Measurements from ENCODE around the gene ACSL1. TPM values are rescaled to one million over a fixed set of nuclear protein-coding genes. Genes with fewer than 3 reads are reported as not detected.

Gene ACSL1
- total and polyA plus RNA-seq, 12 donors, result 127 to 526 (median 239) TPM

- no peak for DNase-seq
- TF ChIP-seq, protein P1, sequence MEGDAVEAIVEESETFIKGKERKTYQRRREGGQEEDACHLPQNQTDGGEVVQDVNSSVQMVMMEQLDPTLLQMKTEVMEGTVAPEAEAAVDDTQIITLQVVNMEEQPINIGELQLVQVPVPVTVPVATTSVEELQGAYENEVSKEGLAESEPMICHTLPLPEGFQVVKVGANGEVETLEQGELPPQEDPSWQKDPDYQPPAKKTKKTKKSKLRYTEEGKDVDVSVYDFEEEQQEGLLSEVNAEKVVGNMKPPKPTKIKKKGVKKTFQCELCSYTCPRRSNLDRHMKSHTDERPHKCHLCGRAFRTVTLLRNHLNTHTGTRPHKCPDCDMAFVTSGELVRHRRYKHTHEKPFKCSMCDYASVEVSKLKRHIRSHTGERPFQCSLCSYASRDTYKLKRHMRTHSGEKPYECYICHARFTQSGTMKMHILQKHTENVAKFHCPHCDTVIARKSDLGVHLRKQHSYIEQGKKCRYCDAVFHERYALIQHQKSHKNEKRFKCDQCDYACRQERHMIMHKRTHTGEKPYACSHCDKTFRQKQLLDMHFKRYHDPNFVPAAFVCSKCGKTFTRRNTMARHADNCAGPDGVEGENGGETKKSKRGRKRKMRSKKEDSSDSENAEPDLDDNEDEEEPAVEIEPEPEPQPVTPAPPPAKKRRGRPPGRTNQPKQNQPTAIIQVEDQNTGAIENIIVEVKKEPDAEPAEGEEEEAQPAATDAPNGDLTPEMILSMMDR (IDR thresholded peaks at IDR 0.05), result no peak
- H3K4me3 ChIP-seq, result no peak overlapping the region
- H3K27me3 ChIP-seq, result no peaks in the 10 kb centered on the region
- peaks cover 0 to 31% (median 15%) of the 10 kb centered on the region in 9 donors for H3K4me1 ChIP-seq
- WGBS, 2 donors, result 63 to 69% methylated on average over 4 of the region's 4 CpGs
- no peak overlapping the region for H3K27ac ChIP-seq
- intact Hi-C loops (cut with DNase I), result loop anchor here in 5 of 10 donors (5.0 to 10.0 kb wide), 3 partner anchors 80 to 87 kb away; partner anchors contain the start of genes CASP3 (in 3 of the 5) and PRIMPOL (in 3 of the 5)
- H3K36me3 ChIP-seq, result peaks cover 0 to 18% (median 0%) of the 10 kb centered on the region in 9 donors
- H3K9me3 ChIP-seq, result peaks cover 0 to 7% (median 0%) of the 10 kb centered on the region in 11 donors
- ATAC-seq, result no peak
Measured at GRCh38 chr4:184732126-184732525, 93.6 kb downstream of the ACSL1 start.

- Histone ChIP-seq H3K4me3 (no peak overlapping the region), H3K4me1 (peaks cover 0 to 34% (median 15%) of the 10 kb centered on the region in 9 donors), H3K27me3 (no peaks in the 10 kb centered on the region), H3K9me3 (peaks cover 0 to 7% (median 0%) of the 10 kb centered on the region in 11 donors), H3K27ac (no peak overlapping the region), H3K36me3 (peaks cover 0 to 19% (median 0%) of the 10 kb centered on the region in 9 donors)
- ATAC-seq (no peak), DNase-seq (no peak)
- intact Hi-C loops (cut with DNase I), result loop anchor here in 5 of 10 donors (5.0 to 10.0 kb wide), 3 partner anchors 79 to 86 kb away; partner anchors contain the start of genes CASP3 (in 3 of the 5) and PRIMPOL (in 3 of the 5)
- TF ChIP-seq, protein P1 (IDR thresholded peaks at IDR 0.05), result no peak
- WGBS, 2 donors, result 81 to 85% methylated on average over 6 of the region's 6 CpGs
Measured at GRCh38 chr4:184731056-184731455, 94.7 kb downstream of the ACSL1 start.

DNA sequence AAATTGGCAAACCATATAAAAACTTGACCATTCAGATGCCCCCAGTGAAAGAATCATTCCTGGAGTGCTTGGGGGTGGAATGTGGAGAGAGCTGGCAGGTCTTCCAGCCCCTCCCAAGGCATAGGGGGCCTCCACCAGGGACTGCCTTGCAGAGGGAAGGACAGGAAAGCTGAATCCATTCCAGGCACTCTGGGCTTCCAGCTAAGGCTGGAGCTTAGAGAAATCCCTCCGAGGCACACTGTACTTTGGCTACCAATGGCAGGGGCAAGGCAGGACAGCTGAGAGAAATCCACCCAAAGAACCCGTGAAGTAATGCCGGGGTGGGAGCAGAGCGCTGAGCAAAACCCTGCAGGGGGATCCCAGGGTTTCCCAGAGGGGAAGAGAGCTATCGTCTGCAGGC is 95.8 kb downstream of the ACSL1 start:
- Histone ChIP-seq H3K4me3 (no peak overlapping the region), H3K27me3 (no peaks in the 10 kb centered on the region), H3K4me1 (peaks cover 0 to 34% (median 15%) of the 10 kb centered on the region in 9 donors), H3K9me3 (peaks cover 0 to 7% (median 0%) of the 10 kb centered on the region in 11 donors), H3K36me3 (peaks cover 0 to 21% (median 0%) of the 10 kb centered on the region in 9 donors), H3K27ac (peak overlapping the region in 4 of 10 donors; percentile 22 to 56 (median 37))
- DNase-seq, result no peak
- no peak for ATAC-seq
- 46 to 58% methylated on average over 5 of the region's 5 CpGs for WGBS, 2 donors
- intact Hi-C loops (cut with DNase I), result loop anchor here in 5 of 10 donors (5.0 to 10.0 kb wide), 3 partner anchors 78 to 85 kb away; partner anchors contain the start of genes CASP3 (in 3 of the 5) and PRIMPOL (in 3 of the 5)
- TF ChIP-seq, protein P1 (IDR thresholded peaks at IDR 0.05), result no peak

- ATAC-seq (no peak), DNase-seq (no peak)
- H3K27ac ChIP-seq, result peak overlapping the region in 1 of 10 donors; percentile 36
- no peaks in the 10 kb centered on the region for H3K27me3 ChIP-seq
- intact Hi-C loops (cut with DNase I), result no loop called here
- H3K9me3 ChIP-seq, result peaks cover 0 to 7% (median 0%) of the 10 kb centered on the region in 11 donors
- H3K4me3 ChIP-seq, result no peak overlapping the region
- WGBS, 2 donors, result 60 to 80% methylated on average over 2 of the region's 2 CpGs
- peaks cover 0 to 26% (median 10%) of the 10 kb centered on the region in 9 donors for H3K4me1 ChIP-seq
- H3K36me3 ChIP-seq, result peaks cover 0 to 32% (median 0%) of the 10 kb centered on the region in 9 donors
- TF ChIP-seq, protein P1 (IDR thresholded peaks at IDR 0.05), result no peak
Measured at GRCh38 chr4:184728858-184729257, 96.9 kb downstream of the ACSL1 start.

Measured in heart right ventricle (tissue), 16 donors.